ENCODE measurements around the gene CRYGA.

CRYGA gene

DNA sequence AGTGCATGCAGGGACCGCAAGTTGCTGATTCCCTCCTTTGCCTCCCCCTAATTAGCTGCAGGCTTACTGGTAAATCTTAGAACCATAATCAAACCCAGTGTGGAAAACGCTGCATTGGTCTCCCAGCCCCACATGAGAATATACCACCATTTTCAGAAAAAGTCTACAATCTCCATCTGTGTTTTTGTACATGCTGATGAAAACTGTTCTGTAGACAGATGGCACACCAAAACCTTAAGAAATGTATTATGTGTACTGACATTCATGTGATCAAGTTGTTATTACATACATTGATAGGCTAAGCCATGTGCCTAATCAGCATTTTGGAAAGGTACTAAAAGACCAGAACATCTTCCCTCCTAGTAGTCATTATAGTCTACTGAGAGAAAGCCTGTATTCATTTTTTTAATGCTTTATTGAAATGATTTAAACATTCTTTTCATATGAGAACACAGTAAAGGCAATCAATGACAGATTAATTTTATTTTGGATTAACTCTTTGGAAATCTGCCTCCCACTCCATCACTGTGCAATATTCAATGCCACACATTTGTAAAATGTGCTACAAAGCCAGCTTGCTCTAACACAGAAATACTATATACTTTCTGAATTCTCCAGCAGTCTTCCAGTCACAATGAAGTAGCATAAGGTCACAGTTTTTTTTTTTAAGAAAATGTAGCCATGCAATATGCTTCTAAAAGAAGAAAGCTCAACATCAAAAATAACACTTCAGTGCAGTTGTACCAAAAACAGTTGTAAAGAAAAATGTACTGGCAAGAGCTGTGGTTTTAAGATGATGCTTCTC, 1.8 kb upstream of the CRYGA start:
- no peak overlapping the region for H3K4me3 ChIP-seq (ENCODE audit: extremely low read depth, insufficient read depth, low read length, poor library complexity, severe bottlenecking)

DNA sequence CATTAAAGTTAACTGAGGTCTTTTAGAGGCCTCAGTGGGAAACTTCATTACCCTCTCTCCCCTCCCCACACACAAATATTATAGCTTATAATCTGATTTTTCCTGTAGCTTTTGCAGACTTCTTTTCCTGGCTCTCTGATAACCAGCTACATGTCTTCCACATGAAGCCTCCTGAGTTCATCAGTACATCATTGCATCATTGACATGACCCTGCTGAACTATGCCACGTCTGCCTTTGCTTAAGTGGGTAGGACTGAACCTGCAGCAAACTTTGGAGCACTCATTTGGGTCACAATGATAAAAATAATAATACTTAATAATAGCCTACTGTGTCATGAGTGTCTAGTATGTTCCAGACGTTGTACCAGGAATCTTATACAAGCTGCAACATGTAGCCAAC, 7.0 kb downstream of the CRYGA start:
- Histone ChIP-seq H3K4me3 (ENCODE audit: extremely low read depth, insufficient read depth, low read length, poor library complexity, severe bottlenecking) (no peak overlapping the region), H3K9me3 (ENCODE audit: control insufficient read depth, low read length) (no peaks in the 10 kb centered on the region)
- 80% methylated on average over 1 of the region's 2 CpGs; no CpG with 5 or more reads in 1 of the 2 experiments for WGBS, 2 experiments (ENCODE audit: insufficient coverage in 2 of 2)

More for the DNA sequence above, 1.8 kb upstream of the CRYGA start:
- H3K27ac ChIP-seq (ENCODE audit: low read depth, low read length, severe bottlenecking), result no peak overlapping the region
- H3K36me3 ChIP-seq (ENCODE audit: control insufficient read depth, insufficient read depth, low read length), result no peaks in the 10 kb centered on the region
- 90 to 100% methylated on average over 1 of the region's 2 CpGs for WGBS, 2 experiments (ENCODE audit: insufficient coverage in 2 of 2)
- H3K4me1 ChIP-seq (ENCODE audit: control insufficient read depth, insufficient read depth, low read length, poor library complexity, severe bottlenecking), result no peaks in the 10 kb centered on the region
- no peaks in the 10 kb centered on the region for H3K9me3 ChIP-seq (ENCODE audit: control insufficient read depth, low read length)

DNA sequence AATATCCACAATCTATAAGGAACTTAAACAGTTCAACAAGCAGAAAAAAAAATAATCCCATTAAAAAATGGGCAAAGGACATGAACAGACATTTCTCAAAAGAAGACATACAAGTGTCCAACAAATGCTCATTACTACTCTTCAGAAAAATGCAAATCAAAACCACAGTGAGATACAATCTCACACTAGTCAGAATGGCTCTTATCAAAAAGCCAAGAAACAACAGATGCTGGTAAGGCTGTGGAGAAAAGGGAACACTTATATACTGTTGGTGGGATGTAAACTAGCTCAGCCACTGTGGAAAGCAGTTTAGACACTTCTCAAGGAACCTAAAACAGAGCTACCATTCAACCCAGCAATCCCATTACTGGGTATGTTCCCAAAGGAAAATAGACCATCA, 10.2 kb downstream of the CRYGA start:
- Histone ChIP-seq H3K4me3 (ENCODE audit: extremely low read depth, insufficient read depth, low read length, poor library complexity, severe bottlenecking) (no peak overlapping the region), H3K36me3 (ENCODE audit: control insufficient read depth, insufficient read depth, low read length) (no peaks in the 10 kb centered on the region), H3K27ac (ENCODE audit: low read depth, low read length, severe bottlenecking) (no peak overlapping the region), H3K4me1 (ENCODE audit: control insufficient read depth, insufficient read depth, low read length, poor library complexity, severe bottlenecking) (no peaks in the 10 kb centered on the region), H3K9me3 (ENCODE audit: control insufficient read depth, low read length) (no peaks in the 10 kb centered on the region)

More for the DNA sequence above, 7.0 kb downstream of the CRYGA start:
- H3K27ac ChIP-seq (ENCODE audit: low read depth, low read length, severe bottlenecking), result no peak overlapping the region
- H3K4me1 ChIP-seq (ENCODE audit: control insufficient read depth, insufficient read depth, low read length, poor library complexity, severe bottlenecking), result no peaks in the 10 kb centered on the region
- H3K36me3 ChIP-seq (ENCODE audit: control insufficient read depth, insufficient read depth, low read length), result no peaks in the 10 kb centered on the region

DNA sequence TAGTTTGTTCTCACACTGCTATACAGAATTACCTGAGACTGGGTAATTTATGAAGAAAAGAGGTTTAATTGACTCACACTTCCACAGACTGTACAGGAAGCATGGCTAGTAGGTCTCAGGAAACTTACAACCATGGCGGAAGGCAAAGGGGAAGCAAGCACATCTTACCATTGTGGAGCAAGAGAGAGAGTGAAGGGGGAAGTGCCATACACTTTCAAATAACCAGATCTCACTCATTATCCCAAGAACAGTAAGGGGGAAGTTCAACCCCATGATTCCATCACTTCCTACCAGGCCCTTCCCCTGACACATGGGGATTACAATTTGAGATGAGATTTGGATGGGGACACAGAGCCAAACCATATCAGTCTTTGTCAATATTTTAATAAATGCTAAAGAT, 12.4 kb downstream of the CRYGA start:
- Histone ChIP-seq H3K4me3 (ENCODE audit: extremely low read depth, insufficient read depth, low read length, poor library complexity, severe bottlenecking) (no peak overlapping the region), H3K4me1 (ENCODE audit: control insufficient read depth, insufficient read depth, low read length, poor library complexity, severe bottlenecking) (no peaks in the 10 kb centered on the region), H3K36me3 (ENCODE audit: control insufficient read depth, insufficient read depth, low read length) (no peaks in the 10 kb centered on the region), H3K9me3 (ENCODE audit: control insufficient read depth, low read length) (no peaks in the 10 kb centered on the region), H3K27ac (ENCODE audit: low read depth, low read length, severe bottlenecking) (no peak overlapping the region)
- WGBS, 2 experiments (ENCODE audit: insufficient coverage in 2 of 2), result 100% methylated on average over 1 of the region's 1 CpG; no CpG with 5 or more reads in 1 of the 2 experiments

DNA sequence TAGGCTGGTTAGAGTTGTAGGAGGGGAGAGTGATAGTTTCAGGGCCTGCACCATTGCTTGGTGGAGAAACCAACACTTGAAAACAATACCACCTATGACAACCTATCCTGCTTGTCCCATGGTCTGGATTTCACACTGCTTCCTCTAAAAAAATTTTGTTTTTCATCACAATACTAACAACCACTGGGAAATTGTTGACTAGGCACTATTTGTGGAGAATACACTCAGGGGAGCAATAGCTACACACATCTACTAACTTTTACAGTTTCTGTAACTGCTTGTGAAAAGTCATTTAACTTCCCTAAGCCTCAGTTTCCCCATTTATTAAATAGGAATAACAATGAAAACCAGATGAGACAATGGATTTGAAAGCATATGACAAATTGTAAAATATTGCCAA, 13.3 kb downstream of the CRYGA start:
- H3K27ac ChIP-seq (ENCODE audit: low read depth, low read length, severe bottlenecking), result no peak overlapping the region
- H3K4me3 ChIP-seq (ENCODE audit: extremely low read depth, insufficient read depth, low read length, poor library complexity, severe bottlenecking), result no peak overlapping the region
- H3K4me1 ChIP-seq (ENCODE audit: control insufficient read depth, insufficient read depth, low read length, poor library complexity, severe bottlenecking), result no peaks in the 10 kb centered on the region
- H3K9me3 ChIP-seq (ENCODE audit: control insufficient read depth, low read length), result no peaks in the 10 kb centered on the region
- no peaks in the 10 kb centered on the region for H3K36me3 ChIP-seq (ENCODE audit: control insufficient read depth, insufficient read depth, low read length)

DNA sequence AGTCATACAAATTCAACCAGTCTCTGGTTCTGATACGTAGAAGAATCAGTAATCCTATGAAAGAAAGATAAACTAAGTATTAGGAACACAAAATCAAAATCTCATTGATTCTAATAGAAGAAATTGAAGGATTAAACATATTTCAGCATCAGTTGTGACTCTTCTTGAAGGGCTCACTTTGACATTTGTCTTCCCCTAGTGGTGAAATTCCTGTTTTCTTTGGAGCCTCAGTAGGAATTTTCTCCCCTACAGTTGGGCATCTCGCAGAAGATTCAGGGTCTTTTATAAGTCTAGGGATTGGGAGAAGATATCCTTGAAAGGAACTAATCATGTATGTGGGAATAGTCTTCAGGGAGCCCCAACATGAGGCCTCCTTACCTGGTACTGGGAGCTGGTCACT, 14.6 kb downstream of the CRYGA start:
- no peaks in the 10 kb centered on the region for H3K4me1 ChIP-seq (ENCODE audit: control insufficient read depth, insufficient read depth, low read length, poor library complexity, severe bottlenecking)
- H3K4me3 ChIP-seq (ENCODE audit: extremely low read depth, insufficient read depth, low read length, poor library complexity, severe bottlenecking), result no peak overlapping the region
- no peaks in the 10 kb centered on the region for H3K36me3 ChIP-seq (ENCODE audit: control insufficient read depth, insufficient read depth, low read length)
- H3K27ac ChIP-seq (ENCODE audit: low read depth, low read length, severe bottlenecking), result no peak overlapping the region
- H3K9me3 ChIP-seq (ENCODE audit: control insufficient read depth, low read length), result no peaks in the 10 kb centered on the region
- WGBS, 2 experiments (ENCODE audit: insufficient coverage in 2 of 2), result 29% methylated on average over 1 of the region's 2 CpGs; no CpG with 5 or more reads in 1 of the 2 experiments

DNA sequence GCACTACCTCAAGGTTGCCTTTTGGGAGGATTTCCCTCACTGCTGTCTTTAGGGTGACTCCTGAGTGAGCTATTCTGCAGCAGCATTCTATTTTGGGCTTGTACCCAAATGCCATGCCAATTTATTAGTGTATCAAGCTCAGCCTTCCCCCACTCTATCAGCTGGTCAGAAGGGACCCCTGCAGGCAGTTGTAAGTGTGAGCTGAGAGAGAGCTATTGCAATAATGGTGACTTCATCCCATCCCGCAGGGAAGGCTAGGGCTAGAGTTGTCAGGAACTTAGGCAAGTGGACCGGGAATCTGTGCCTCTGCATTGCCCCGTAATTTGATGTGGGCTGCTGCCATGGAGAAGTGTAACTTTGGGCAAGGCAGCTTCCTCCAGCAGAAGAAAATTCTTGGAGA, 15.6 kb downstream of the CRYGA start:
- Histone ChIP-seq H3K9me3 (ENCODE audit: control insufficient read depth, low read length) (no peaks in the 10 kb centered on the region), H3K4me3 (ENCODE audit: extremely low read depth, insufficient read depth, low read length, poor library complexity, severe bottlenecking) (no peak overlapping the region), H3K36me3 (ENCODE audit: control insufficient read depth, insufficient read depth, low read length) (no peaks in the 10 kb centered on the region), H3K27ac (ENCODE audit: low read depth, low read length, severe bottlenecking) (no peak overlapping the region), H3K4me1 (ENCODE audit: control insufficient read depth, insufficient read depth, low read length, poor library complexity, severe bottlenecking) (no peaks in the 10 kb centered on the region)
- 79 to 88% methylated on average over 3 of the region's 3 CpGs for WGBS, 2 experiments (ENCODE audit: insufficient coverage in 2 of 2)

DNA sequence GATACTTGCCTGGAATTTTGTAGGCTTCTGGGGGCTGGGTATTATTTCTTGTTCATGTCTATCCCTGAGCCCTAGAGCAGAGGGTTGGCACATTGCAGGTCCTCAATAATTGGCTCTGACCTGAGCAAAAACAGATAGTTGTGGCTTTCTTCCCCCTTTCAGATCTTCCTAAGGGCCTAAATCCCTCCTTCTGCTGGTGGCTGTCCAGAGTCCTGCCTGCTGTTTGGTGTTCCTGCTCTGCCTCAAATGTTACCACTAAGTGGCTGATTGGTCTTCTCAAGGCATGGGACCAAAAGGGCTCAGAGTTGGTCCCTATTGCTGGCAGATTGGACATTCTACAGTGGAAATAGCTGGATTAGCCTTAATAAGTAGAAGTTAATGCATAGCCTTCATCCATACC, 16.4 kb downstream of the CRYGA start:
- no peak overlapping the region for H3K27ac ChIP-seq (ENCODE audit: low read depth, low read length, severe bottlenecking)
- no peak overlapping the region for H3K4me3 ChIP-seq (ENCODE audit: extremely low read depth, insufficient read depth, low read length, poor library complexity, severe bottlenecking)
- no peaks in the 10 kb centered on the region for H3K36me3 ChIP-seq (ENCODE audit: control insufficient read depth, insufficient read depth, low read length)
- H3K4me1 ChIP-seq (ENCODE audit: control insufficient read depth, insufficient read depth, low read length, poor library complexity, severe bottlenecking), result no peaks in the 10 kb centered on the region
- H3K9me3 ChIP-seq (ENCODE audit: control insufficient read depth, low read length), result no peaks in the 10 kb centered on the region

DNA sequence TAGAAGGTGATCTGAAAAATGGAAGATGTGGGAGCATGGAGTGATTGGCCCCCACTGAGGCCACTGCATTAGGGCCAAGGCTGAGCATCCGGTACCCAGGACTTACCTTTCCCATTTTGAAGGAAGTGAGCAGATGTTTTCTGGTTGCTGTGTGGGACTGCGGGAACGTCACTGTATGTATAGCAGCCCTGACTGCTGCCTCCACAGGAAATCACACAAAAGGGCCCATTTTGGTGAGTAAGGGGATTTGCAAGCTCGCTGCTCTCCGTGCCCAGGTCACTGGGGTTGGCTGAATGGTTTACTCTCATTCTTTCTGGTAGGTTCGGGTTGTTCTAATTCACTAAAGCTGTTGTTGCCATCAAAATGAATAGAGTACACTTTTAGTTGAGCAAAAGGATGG, 17.4 kb downstream of the CRYGA start, which contains the start of gene CRYGB:
Gene CRYGB, minus strand, starts transcription at position 153 of the 400 bp plus-strand sequence. Its CDS starts 38 bp downstream, at position 115.
- H3K9me3 ChIP-seq (ENCODE audit: control insufficient read depth, low read length), result no peaks in the 10 kb centered on the region
- H3K36me3 ChIP-seq (ENCODE audit: control insufficient read depth, insufficient read depth, low read length), result no peaks in the 10 kb centered on the region
- no peak within 1 kb of the TSS for H3K4me3 ChIP-seq (ENCODE audit: extremely low read depth, insufficient read depth, low read length, poor library complexity, severe bottlenecking)
- H3K27ac ChIP-seq (ENCODE audit: low read depth, low read length, severe bottlenecking), result no peak within 1 kb of the TSS
- H3K4me1 ChIP-seq (ENCODE audit: control insufficient read depth, insufficient read depth, low read length, poor library complexity, severe bottlenecking), result no peaks in the 10 kb centered on the region
- WGBS, 2 experiments (ENCODE audit: insufficient coverage in 2 of 2), result 56 to 79% methylated on average over 4 of the region's 6 CpGs

DNA sequence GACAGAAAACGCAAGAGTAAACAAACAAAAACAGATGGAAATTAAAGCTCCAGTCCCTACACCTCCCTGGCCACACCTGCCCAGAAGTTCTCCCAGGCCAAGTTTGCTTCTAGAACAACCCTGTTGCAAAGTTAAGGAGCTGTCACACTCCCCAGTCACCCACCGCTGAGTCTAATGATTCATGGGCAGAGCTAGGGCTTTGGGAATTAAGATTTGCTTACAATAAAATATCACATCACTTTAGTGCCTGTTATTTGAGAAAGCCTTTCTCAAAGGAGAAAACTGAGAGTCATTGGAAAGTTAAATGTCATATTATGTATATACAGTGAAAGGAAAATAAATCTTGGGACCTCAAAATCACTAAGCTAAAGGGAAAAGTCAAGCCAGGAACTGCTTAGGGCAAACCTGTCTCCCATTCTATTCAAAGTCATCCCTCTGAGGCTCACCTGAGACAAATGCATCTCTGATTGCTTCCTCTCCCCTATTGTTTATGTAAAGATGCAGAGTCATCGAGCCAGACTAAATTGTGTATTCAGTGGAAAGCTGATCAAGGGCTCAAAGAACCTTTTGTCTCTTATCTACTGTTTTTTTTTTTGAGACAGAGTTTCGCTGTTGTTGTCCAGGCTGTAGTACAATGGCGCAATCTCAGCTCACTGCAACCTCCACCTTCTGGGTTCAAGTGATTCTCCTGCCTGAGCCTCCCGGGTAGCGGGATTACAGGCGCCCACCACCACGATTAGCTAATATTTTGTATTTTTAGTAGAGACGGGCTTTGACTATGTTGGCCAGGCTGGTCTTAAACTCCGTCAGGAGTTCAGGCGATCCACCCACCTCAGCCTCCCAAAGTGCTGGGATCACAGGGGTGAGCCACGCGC, 20.2 kb downstream of the CRYGA start:
- Histone ChIP-seq H3K9me3 (ENCODE audit: control insufficient read depth, low read length) (peaks cover 3% of the 10 kb centered on the region), H3K4me3 (ENCODE audit: extremely low read depth, insufficient read depth, low read length, poor library complexity, severe bottlenecking) (no peak overlapping the region), H3K27ac (ENCODE audit: low read depth, low read length, severe bottlenecking) (no peak overlapping the region)

More for the DNA sequence above, 20.2 kb downstream of the CRYGA start:
- H3K4me1 ChIP-seq (ENCODE audit: control insufficient read depth, insufficient read depth, low read length, poor library complexity, severe bottlenecking), result no peaks in the 10 kb centered on the region
- no peaks in the 10 kb centered on the region for H3K36me3 ChIP-seq (ENCODE audit: control insufficient read depth, insufficient read depth, low read length)
- 65 to 66% methylated on average over 6 to 10 of the region's 14 CpGs for WGBS, 2 experiments (ENCODE audit: insufficient coverage in 2 of 2)

Measured in mesodermal cell (in vitro differentiated cells).